ENCODE data around the gene ADPRHL1.

The ADPRHL1 gene

DNA sequence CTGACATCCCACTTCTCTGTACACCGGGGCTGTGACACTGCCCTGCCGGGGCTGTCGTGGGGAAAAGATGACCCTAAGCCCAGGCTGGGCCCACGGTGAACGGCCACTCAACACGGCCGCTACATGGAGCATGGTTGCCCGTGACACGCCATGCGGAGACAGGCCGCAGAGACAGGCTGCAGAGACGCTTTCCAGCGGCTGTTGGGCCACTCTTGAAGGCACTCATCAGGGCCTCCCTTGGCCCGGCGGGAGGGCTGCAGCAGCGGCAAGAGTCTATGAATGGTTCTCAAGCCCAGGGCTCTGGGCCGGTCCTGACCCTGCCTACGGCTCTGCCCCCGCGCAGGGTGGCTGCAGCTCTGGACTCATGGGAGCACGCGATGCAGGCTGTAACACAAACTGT is 22.1 kb downstream of the ADPRHL1 start:
- no peak for DNase-seq (ENCODE audit: low read depth)

DNA sequence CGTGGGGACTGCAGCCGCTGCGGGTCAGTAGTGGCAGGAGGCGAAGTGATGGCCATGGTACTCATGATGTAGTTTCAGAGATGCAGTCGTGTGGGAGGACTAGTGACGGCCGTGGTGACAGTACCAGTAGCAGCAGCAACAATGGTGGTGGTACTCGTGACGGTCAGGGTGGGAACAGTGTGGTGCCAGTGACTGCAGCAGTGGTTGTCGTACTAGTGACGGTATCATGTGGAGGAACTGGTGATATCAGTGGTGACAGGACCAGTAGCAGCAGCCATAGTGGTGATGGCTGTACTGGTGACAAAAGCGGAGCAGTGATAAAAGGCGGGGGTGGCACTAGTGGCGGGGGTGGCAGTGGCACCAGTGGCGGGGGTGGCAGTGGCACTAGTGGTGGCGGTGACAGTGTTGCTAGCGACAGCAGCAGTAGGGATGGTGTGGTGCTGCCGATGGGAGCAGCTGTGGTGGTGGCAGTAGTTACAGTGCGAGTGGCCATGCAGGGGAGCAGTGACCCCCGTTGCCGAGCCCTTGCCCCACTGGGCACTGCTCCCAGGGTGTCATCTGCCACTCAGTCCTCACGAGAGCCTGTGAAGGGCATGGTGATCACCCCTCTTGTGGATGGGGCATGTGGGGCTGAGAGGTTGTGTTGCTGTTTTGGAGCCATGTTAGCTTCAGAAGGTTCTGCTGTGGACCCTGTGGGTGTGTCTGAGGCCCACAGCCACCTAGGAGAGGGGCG is 22.7 kb downstream of the ADPRHL1 start:
- no peak for DNase-seq (ENCODE audit: low read depth)

DNA sequence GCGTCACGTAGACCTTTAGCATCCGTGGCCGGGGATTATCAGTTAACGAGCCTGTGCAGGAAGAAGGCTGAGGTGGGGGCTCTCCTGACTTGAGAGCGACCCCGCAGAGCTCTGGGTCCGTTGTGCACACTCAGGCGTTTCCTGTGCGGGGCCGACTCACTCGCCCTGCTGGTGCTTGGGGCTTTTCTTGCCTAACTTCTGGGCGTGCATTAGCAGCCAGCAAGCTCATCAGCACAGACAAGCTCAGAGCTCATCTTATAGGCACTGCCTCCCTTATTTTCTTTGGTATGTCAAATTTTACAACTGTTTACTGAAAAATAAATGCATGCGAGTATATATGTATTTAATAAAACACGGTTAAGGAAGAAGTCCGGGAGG is 23.7 kb downstream of the ADPRHL1 start:
- no peak for DNase-seq (ENCODE audit: low read depth)

DNA sequence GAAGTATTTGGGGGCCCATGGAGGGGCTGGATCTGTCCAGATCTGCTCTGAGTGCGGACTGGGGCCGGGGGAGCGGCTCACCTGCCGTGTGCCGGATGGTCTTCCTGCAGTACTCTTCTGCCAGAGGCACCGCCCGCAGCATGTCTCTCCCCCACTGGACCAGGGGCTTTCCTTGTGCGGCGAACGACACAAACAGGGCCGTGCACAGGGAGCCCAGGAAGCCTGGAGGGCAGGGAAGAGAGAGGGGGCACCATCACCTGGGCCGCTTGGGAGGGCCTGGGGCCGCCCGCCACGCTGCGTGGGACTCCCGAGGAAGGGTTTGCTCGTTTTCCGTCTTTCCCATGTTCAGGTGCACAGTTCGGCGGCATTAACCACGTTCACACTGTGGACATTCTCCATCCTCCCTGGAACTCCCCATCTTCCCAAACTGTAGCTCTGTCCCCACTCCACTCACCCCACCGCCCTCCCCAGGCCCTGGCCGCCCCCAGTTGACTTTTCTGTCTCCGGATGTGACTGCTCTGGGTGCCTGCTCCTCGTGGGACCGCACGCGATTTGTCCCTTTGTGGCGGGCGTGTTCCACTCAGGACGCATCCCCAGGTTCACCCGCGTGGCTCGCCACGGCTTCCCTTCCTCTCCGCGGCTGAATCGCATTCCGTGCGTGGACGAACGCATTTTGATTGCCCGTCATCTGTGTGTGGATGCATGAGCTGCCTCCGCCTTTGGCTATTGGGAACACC is 24.2 kb downstream of the ADPRHL1 start:
- DNase-seq (ENCODE audit: low read depth) = no peak

DNA sequence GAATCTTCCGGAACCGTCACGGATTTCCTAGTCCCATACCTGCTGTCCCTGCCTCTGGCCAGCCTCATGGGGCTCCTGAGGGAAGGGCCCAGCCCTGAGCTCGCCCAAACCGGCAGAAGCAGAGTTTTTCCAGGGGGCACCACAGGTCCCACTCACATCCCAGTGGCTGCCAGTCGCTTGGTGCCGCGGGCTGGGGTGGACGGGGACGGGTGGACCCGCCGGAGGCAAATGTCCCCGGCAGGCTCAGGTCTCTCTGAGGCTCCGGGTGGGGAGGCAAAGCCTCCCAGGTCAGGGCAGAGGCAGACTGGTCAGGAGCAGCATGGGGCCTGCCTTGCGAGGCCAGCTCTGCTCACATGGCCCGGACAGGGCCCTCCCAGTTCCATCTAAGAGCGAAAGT is 24.8 kb downstream of the ADPRHL1 start:
- DNase-seq (ENCODE audit: low read depth) = no peak

GRCh38 chr13:113427562-113428468 is 25.5 kb downstream of the ADPRHL1 start:
- no peak for DNase-seq (ENCODE audit: low read depth)

DNA sequence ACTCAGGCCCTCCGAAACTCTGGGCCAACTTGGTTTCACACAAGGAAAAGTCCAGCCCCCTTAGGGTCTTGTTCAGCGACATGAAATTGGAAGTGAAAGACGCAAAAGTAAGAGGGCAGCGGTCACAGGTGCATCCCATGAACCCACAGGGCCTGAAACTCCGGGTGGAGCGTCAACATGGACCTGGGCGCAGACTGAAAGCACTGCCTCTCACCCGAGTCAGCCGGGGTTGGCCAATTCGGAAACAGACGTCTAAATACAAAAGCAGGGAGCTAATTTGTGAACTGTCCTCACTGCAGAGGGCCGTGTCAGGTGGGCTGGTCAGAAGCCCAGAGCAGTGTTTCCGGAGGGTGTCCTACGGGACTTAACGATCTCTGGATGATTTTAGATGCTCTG is 26.7 kb downstream of the ADPRHL1 start:
- DNase-seq (ENCODE audit: low read depth) = no peak

DNA sequence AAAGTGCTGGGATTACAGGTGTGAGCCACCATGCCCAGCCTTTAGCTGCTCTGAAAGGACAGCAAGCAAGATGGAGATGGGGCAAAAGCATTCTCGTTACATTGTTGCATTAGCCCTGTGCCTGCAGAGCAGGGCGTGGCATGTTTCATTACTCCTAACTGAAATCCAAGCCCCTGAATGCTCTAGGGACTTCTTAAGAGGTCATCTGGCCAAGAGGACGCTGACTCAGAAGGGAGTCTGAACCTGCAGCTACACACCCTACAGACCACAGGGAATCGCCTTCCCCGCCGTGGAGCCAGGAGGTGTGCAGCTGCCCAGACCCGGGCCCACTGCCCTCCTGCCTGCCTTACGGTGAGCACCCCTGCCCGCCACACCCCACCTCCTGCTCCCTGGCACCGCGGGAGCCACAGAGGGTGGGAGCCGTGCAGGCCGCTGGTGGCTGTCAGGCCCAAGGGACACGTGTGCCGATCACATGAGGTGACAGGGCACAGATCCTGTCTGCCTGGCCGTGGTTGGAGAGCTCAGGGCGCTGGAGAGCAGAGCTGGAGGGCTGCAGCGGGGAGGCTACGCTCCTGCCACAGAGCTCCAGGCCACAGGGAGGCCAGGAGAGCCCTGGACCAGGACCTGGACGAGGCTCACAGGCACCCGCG is 27.2 kb downstream of the ADPRHL1 start:
- no peak for DNase-seq (ENCODE audit: low read depth)

GRCh38 chr13:113423520-113424163 is 29.6 kb downstream of the ADPRHL1 start:
- DNase-seq (ENCODE audit: low read depth) = no peak

DNA sequence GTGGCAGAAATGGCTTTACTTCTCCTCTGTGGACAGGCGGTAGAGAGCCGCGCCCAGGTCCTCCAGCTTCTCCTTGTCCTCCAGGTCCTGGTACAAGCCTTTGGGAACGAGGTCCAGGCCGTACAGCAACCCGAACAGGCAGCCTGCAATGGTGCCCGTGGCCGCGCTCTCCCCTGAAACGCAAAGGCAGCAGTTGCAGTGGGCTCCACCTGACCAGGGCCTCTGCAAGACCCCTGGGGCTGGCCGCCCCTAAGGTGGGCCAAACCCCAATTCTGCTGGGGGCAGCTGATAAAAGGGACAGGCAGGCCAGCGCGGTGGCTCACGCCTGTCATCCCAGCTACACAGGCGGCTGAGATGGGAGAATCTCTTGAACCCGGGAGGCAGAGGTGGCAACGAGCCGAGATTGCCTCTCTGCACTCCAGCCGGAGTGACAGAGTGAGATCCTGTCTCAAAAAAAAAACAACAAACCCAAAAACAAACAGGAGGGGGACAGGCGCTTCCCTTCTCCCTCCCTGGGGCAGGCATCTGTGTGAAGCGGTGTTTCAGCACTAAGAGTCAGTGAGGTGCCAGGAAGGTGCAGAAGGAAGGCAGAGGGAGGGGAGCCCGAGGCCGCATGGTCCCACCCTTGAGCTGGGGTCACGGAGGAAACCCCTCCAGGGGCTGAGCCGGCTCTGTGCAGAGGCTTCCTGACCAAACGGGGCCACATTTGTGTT is 30.3 kb downstream of the ADPRHL1 start:
- DNase-seq (ENCODE audit: low read depth) = no peak

GRCh38 chr13:113421673-113422270 is 31.5 kb downstream of the ADPRHL1 start:
- DNase-seq (ENCODE audit: low read depth) = no peak

- DNase-seq (ENCODE audit: low read depth) = no peak
Observed at GRCh38 chr13:113420833-113421600, 32.3 kb downstream of the ADPRHL1 start.

DNA sequence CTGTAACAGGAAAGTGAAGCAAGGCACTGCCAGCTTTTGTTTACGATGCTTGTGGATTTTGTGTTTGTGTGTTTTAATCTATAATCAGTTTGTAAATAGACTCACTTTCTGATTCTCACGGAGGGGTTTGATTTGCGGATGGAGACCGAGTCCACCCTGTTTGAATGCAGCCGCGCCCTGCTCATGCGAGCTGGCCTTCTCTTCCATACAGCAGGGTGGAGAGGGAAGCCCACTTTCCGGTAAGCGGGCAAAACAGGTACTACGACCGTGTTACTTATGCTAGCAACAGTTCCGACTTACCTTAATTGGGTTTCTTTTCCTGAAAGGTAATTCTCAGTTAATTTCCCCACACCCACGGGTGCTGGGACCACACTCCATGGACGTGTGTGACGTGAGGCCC is 33.1 kb downstream of the ADPRHL1 start:
- no peak for DNase-seq (ENCODE audit: low read depth)

GRCh38 chr13:113419531-113420193 is 33.6 kb downstream of the ADPRHL1 start:
- no peak for DNase-seq (ENCODE audit: low read depth)

GRCh38 chr13:113418722-113419049 is 34.6 kb downstream of the ADPRHL1 start:
- no peak for DNase-seq (ENCODE audit: low read depth)

- DNase-seq (ENCODE audit: low read depth) = no peak
Observed at GRCh38 chr13:113417836-113418721, 35.2 kb downstream of the ADPRHL1 start.

DNA sequence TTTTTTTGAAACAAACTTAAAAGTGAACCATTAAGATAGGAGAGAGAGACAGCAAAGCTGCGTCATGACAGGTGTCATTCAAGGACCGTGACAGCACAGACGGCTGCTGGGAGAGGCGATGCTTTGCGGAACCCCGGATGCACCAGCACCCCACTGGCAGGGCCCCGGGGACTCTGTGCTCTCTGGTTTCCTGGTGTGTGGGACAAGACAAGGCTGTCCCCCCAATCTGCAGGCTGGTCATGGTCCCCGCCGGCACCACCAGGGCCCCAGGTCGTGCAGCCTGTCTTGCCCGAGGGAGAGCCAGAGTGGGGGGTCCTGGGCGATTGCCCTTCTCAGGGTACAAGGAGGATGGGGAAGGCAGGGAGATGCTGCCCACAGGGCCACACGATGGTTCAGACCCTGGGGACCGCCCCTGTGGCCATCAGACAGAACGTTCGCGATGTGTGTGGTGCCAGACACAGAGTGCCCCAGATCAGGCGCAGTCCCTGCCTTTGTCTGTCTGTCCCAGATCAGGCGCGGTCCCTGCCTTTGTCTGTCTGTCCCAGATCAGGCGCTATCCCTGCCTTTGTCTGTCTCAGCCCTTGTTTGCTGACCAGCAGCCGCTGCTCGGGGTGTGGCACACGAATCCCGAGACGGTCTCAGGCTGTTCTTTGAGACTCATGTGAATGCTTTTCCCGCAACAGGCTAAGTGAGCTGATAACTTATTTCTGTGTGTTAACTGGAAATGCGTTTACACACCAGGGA is 36.1 kb downstream of the ADPRHL1 start:
- DNase-seq (ENCODE audit: low read depth) = no peak

DNA sequence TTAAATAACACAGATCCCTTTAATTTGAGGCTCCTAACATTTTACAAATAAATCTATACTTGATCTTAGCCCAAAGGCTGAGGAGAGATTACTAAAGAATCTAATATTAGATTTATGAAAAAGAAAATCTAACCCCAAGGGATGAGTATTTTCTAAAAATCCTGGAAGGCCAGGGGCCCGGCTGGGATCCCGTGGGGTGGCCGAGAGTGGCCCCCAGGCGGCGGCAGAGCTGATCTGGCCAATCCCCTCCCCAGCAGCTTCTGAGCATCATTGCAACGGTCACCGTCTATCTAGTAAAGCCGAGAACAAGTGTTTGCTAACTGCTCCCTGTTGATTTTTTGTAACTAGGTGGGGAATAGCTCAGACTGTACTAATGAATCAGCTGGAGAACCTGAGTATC is 37.5 kb downstream of the ADPRHL1 start:
- DNase-seq (ENCODE audit: low read depth) = no peak
